ENCODE measurements around the gene PDE6A. TPM values are rescaled to one million over a fixed set of nuclear protein-coding genes. Genes with fewer than 3 reads are reported as not detected.

Gene PDE6A
- total RNA-seq, 1 donor from 2014 or later: not detected

- H3K27ac ChIP-seq (ENCODE audit: low read depth, low read length): peak overlapping the region; percentile 38
- no peaks in the 10 kb centered on the region for H3K27me3 ChIP-seq (ENCODE audit: control insufficient read depth in 3 of 3, insufficient read depth in 3 of 3, low read length in 3 of 3)
- H3K4me1 ChIP-seq (ENCODE audit: control insufficient read depth in 3 of 3, insufficient read depth in 3 of 3, low read length in 3 of 3): no peaks in the 10 kb centered on the region
- peak overlapping the region; percentile 71 to 78 (median 76) for H3K4me3 ChIP-seq (ENCODE audit: low read length in 3 of 3)
- H3K9me3 ChIP-seq (ENCODE audit: control insufficient read depth in 3 of 3, low read length in 3 of 3): no peaks in the 10 kb centered on the region
- H3K36me3 ChIP-seq (ENCODE audit: control insufficient read depth in 3 of 3, insufficient read depth in 3 of 3, low read length in 3 of 3): no peaks in the 10 kb centered on the region
- H3K9ac ChIP-seq (ENCODE audit: low read depth in 1 of 3, low read length in 3 of 3): peak overlapping the region; percentile 52 to 81 (median 72)
Measured at GRCh38 chr5:149931992-149932436, 12.6 kb downstream of the PDE6A start.

- Histone ChIP-seq H3K36me3 (ENCODE audit: control insufficient read depth in 3 of 3, insufficient read depth in 3 of 3, low read length in 3 of 3) (no peaks in the 10 kb centered on the region), H3K27me3 (ENCODE audit: control insufficient read depth in 3 of 3, insufficient read depth in 3 of 3, low read length in 3 of 3) (no peaks in the 10 kb centered on the region), H3K9ac (ENCODE audit: low read depth in 1 of 3, low read length in 3 of 3) (peak overlapping the region in 1 of 3 donors; percentile 72), H3K9me3 (ENCODE audit: control insufficient read depth in 3 of 3, low read length in 3 of 3) (no peaks in the 10 kb centered on the region), H3K4me3 (ENCODE audit: low read length in 3 of 3) (no peak overlapping the region), H3K4me1 (ENCODE audit: control insufficient read depth in 3 of 3, insufficient read depth in 3 of 3, low read length in 3 of 3) (no peaks in the 10 kb centered on the region), H3K27ac (ENCODE audit: low read depth, low read length) (no peak overlapping the region)
Measured at GRCh38 chr5:149930749-149931574, 13.6 kb downstream of the PDE6A start.

GRCh38 chr5:149930043-149930748 is 14.4 kb downstream of the PDE6A start:
- H3K27me3 ChIP-seq (ENCODE audit: control insufficient read depth in 3 of 3, insufficient read depth in 3 of 3, low read length in 3 of 3): no peaks in the 10 kb centered on the region
- H3K4me1 ChIP-seq (ENCODE audit: control insufficient read depth in 3 of 3, insufficient read depth in 3 of 3, low read length in 3 of 3): no peaks in the 10 kb centered on the region
- H3K4me3 ChIP-seq (ENCODE audit: low read length in 3 of 3): peak overlapping the region in 1 of 3 donors; percentile 4
- no peak overlapping the region for H3K9ac ChIP-seq (ENCODE audit: low read depth in 1 of 3, low read length in 3 of 3)
- H3K9me3 ChIP-seq (ENCODE audit: control insufficient read depth in 3 of 3, low read length in 3 of 3): no peaks in the 10 kb centered on the region
- H3K36me3 ChIP-seq (ENCODE audit: control insufficient read depth in 3 of 3, insufficient read depth in 3 of 3, low read length in 3 of 3): no peaks in the 10 kb centered on the region
- H3K27ac ChIP-seq (ENCODE audit: low read depth, low read length): no peak overlapping the region

- Histone ChIP-seq H3K4me3 (ENCODE audit: low read length in 3 of 3) (no peak overlapping the region), H3K4me1 (ENCODE audit: control insufficient read depth in 3 of 3, insufficient read depth in 3 of 3, low read length in 3 of 3) (no peaks in the 10 kb centered on the region), H3K36me3 (ENCODE audit: control insufficient read depth in 3 of 3, insufficient read depth in 3 of 3, low read length in 3 of 3) (no peaks in the 10 kb centered on the region), H3K27ac (ENCODE audit: low read depth, low read length) (no peak overlapping the region), H3K27me3 (ENCODE audit: control insufficient read depth in 3 of 3, insufficient read depth in 3 of 3, low read length in 3 of 3) (no peaks in the 10 kb centered on the region), H3K9ac (ENCODE audit: low read depth in 1 of 3, low read length in 3 of 3) (no peak overlapping the region), H3K9me3 (ENCODE audit: control insufficient read depth in 3 of 3, low read length in 3 of 3) (no peaks in the 10 kb centered on the region)
Measured at GRCh38 chr5:149924486-149924885, 20.1 kb downstream of the PDE6A start.

- Histone ChIP-seq H3K27me3 (ENCODE audit: control insufficient read depth in 3 of 3, insufficient read depth in 3 of 3, low read length in 3 of 3) (no peaks in the 10 kb centered on the region), H3K4me1 (ENCODE audit: control insufficient read depth in 3 of 3, insufficient read depth in 3 of 3, low read length in 3 of 3) (peaks cover 0 to 3% (median 0%) of the 10 kb centered on the region in 3 donors), H3K9me3 (ENCODE audit: control insufficient read depth in 3 of 3, low read length in 3 of 3) (no peaks in the 10 kb centered on the region), H3K36me3 (ENCODE audit: control insufficient read depth in 3 of 3, insufficient read depth in 3 of 3, low read length in 3 of 3) (no peaks in the 10 kb centered on the region), H3K27ac (ENCODE audit: low read depth, low read length) (no peak overlapping the region), H3K9ac (ENCODE audit: low read depth in 1 of 3, low read length in 3 of 3) (no peak overlapping the region), H3K4me3 (ENCODE audit: low read length in 3 of 3) (no peak overlapping the region)
Measured at GRCh38 chr5:149922950-149923349, 21.6 kb downstream of the PDE6A start.

GRCh38 chr5:149921597-149921996 is 23.0 kb downstream of the PDE6A start:
- Histone ChIP-seq H3K4me1 (ENCODE audit: control insufficient read depth in 3 of 3, insufficient read depth in 3 of 3, low read length in 3 of 3) (peaks cover 0 to 9% (median 0%) of the 10 kb centered on the region in 3 donors), H3K36me3 (ENCODE audit: control insufficient read depth in 3 of 3, insufficient read depth in 3 of 3, low read length in 3 of 3) (no peaks in the 10 kb centered on the region), H3K4me3 (ENCODE audit: low read length in 3 of 3) (no peak overlapping the region), H3K9ac (ENCODE audit: low read depth in 1 of 3, low read length in 3 of 3) (no peak overlapping the region), H3K27ac (ENCODE audit: low read depth, low read length) (no peak overlapping the region), H3K9me3 (ENCODE audit: control insufficient read depth in 3 of 3, low read length in 3 of 3) (no peaks in the 10 kb centered on the region), H3K27me3 (ENCODE audit: control insufficient read depth in 3 of 3, insufficient read depth in 3 of 3, low read length in 3 of 3) (no peaks in the 10 kb centered on the region)

- Histone ChIP-seq H3K9ac (ENCODE audit: low read depth in 1 of 3, low read length in 3 of 3) (peak overlapping the region in 1 of 3 donors; percentile 19), H3K27ac (ENCODE audit: low read depth, low read length) (no peak overlapping the region), H3K36me3 (ENCODE audit: control insufficient read depth in 3 of 3, insufficient read depth in 3 of 3, low read length in 3 of 3) (no peaks in the 10 kb centered on the region), H3K9me3 (ENCODE audit: control insufficient read depth in 3 of 3, low read length in 3 of 3) (no peaks in the 10 kb centered on the region), H3K4me3 (ENCODE audit: low read length in 3 of 3) (no peak overlapping the region), H3K27me3 (ENCODE audit: control insufficient read depth in 3 of 3, insufficient read depth in 3 of 3, low read length in 3 of 3) (no peaks in the 10 kb centered on the region), H3K4me1 (ENCODE audit: control insufficient read depth in 3 of 3, insufficient read depth in 3 of 3, low read length in 3 of 3) (peaks cover 0 to 23% (median 0%) of the 10 kb centered on the region in 3 donors)
Measured at GRCh38 chr5:149917073-149917676, 27.4 kb downstream of the PDE6A start.

GRCh38 chr5:149916334-149917072 is 28.1 kb downstream of the PDE6A start:
- H3K9ac ChIP-seq (ENCODE audit: low read depth in 1 of 3, low read length in 3 of 3): no peak overlapping the region
- no peak overlapping the region for H3K4me3 ChIP-seq (ENCODE audit: low read length in 3 of 3)
- H3K36me3 ChIP-seq (ENCODE audit: control insufficient read depth in 3 of 3, insufficient read depth in 3 of 3, low read length in 3 of 3): no peaks in the 10 kb centered on the region
- no peak overlapping the region for H3K27ac ChIP-seq (ENCODE audit: low read depth, low read length)
- no peaks in the 10 kb centered on the region for H3K27me3 ChIP-seq (ENCODE audit: control insufficient read depth in 3 of 3, insufficient read depth in 3 of 3, low read length in 3 of 3)
- H3K4me1 ChIP-seq (ENCODE audit: control insufficient read depth in 3 of 3, insufficient read depth in 3 of 3, low read length in 3 of 3): peaks cover 0 to 23% (median 0%) of the 10 kb centered on the region in 3 donors
- no peaks in the 10 kb centered on the region for H3K9me3 ChIP-seq (ENCODE audit: control insufficient read depth in 3 of 3, low read length in 3 of 3)

GRCh38 chr5:149915392-149916260 is 29.0 kb downstream of the PDE6A start:
- no peaks in the 10 kb centered on the region for H3K36me3 ChIP-seq (ENCODE audit: control insufficient read depth in 3 of 3, insufficient read depth in 3 of 3, low read length in 3 of 3)
- H3K27ac ChIP-seq (ENCODE audit: low read depth, low read length): no peak overlapping the region
- no peaks in the 10 kb centered on the region for H3K27me3 ChIP-seq (ENCODE audit: control insufficient read depth in 3 of 3, insufficient read depth in 3 of 3, low read length in 3 of 3)
- H3K4me1 ChIP-seq (ENCODE audit: control insufficient read depth in 3 of 3, insufficient read depth in 3 of 3, low read length in 3 of 3): peaks cover 0 to 23% (median 0%) of the 10 kb centered on the region in 3 donors
- no peak overlapping the region for H3K9ac ChIP-seq (ENCODE audit: low read depth in 1 of 3, low read length in 3 of 3)
- H3K4me3 ChIP-seq (ENCODE audit: low read length in 3 of 3): no peak overlapping the region
- no peaks in the 10 kb centered on the region for H3K9me3 ChIP-seq (ENCODE audit: control insufficient read depth in 3 of 3, low read length in 3 of 3)
